Left lung (tissue), 10 donors: ENCODE measurements around the gene LPAR2. TPM values are rescaled to one million over a fixed set of nuclear protein-coding genes. Genes with fewer than 3 reads are reported as not detected.

Experiments
- ATAC-seq: fragments of 200-7000 bp; cut with Tn5 transposase; one replicate; pipeline ENCODE4 v1.9.1; 2020; ENCODE audit warnings: moderate library complexity
- DNase-seq, 4 donors: peaks; one replicate each; pipeline ENCODE4 v3.0.0-alpha.2; 2013 to 2020
- H3K27ac ChIP-seq, 2 donors: fragments of 200-600 bp; sonication (generic) in 1 of 2; one replicate each; pipeline versions ENCODE4 v1.5.0 to v1.8.0; 2020 to 2021
- H3K27me3 ChIP-seq, 2 donors: fragments of 200-600 bp; sonication (generic) in 1 of 2; one replicate each; pipeline versions ENCODE4 v1.5.0 to v1.8.0; 2020 to 2021
- H3K36me3 ChIP-seq, 2 donors: fragments of 200-600 bp; sonication (generic) in 1 of 2; one replicate each; pipeline versions ENCODE4 v1.5.0 to v1.8.0; 2020 to 2021
- H3K4me1 ChIP-seq, 2 donors: fragments of 200-600 bp; one replicate each; pipeline ENCODE4 v1.8.0; 2021
- H3K4me3 ChIP-seq, 2 donors: fragments of 200-600 bp; sonication (generic) in 1 of 2; one replicate each; pipeline versions ENCODE4 v1.5.0 to v1.8.0; 2020 to 2021; ENCODE audit warnings: mild to moderate bottlenecking in 1 of 2
- H3K9me3 ChIP-seq, 2 donors: fragments of 200-600 bp; sonication (generic) in 1 of 2; one replicate each; pipeline versions ENCODE4 v1.5.0 to v1.8.0; 2020 to 2021
- intact Hi-C, 2 donors: fragments of 100-400 bp; cut with DNase I; formaldehyde crosslinking; loops; one replicate each; pipeline versions ENCODE4 v1.11.2 to v1.14.2; 2022
- polyA plus RNA-seq, 6 donors: library from polyadenylated mRNA; unstranded; fragments of 120-200 nt; gene quantifications; one replicate each; pipeline ENCODE4 v1.2.1, GENCODE V29; 2013; ENCODE audit not compliant: insufficient read length in 6 of 6
- total RNA-seq, 2 donors: library from RNA; stranded (reverse); fragmentation: NEBNext Ultra II Directional; extraction: Animal tissue kit (Norgen Biotek cat#: 25700); gene quantifications; one replicate each; pipeline ENCODE4 v1.2.1, GENCODE V29; 2021
- TF ChIP-seq, protein P1 (sequence below), 2 donors: fragments of 200-600 bp; sonication (generic) in 1 of 2; IDR thresholded peaks; one replicate each; pipeline versions ENCODE4 v1.5.0 to v1.8.0; 2021; ENCODE audit warnings: antibody characterized with exemption in 2 of 2
- donor health status: DM: no; HTN: yes; CAD: no.
- donor health status: DM: no; HTN: no; CAD: no.

LPAR2 gene
- total and polyA plus RNA-seq, 8 donors: 16.1 to 60.8 (median 41.6) TPM

DNA sequence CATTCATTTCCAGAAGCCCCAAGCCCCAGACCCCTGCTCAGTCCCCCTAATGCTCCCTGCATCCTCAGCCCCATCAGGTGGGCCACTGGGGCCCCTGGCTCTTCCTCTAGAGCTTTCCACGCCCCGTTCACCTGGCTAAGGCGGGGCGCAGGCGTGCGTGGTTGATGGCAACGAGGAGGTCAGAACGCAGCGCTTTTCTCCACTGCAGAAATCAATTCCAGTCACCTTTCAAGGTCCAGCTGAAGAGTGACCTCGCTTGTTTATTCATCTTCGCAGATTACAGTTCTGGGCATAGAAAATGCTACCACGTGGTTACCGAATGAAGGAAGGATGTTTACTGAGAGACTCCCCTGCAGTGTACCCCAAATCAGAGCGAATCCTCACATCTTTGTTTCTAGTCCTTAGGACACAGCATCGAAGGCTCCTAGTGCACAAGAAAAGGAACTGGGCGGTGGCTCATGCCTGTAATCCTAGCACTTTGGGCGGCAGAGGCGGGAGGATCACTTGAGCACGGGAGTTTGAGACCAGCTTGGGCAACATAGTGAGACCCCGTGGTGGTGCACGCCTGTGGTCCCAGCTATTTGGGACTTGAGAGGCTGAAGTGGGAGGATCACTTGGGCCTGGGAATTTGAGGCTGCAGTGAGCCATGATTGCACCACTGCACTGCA is 8.7 kb downstream of the LPAR2 start:
- no peak overlapping the region for H3K27ac ChIP-seq
- peak; percentile 2 for ATAC-seq
- intact Hi-C loops: no loop called here
- H3K4me3 ChIP-seq: no peak overlapping the region
- no peaks in the 10 kb centered on the region for H3K9me3 ChIP-seq
- H3K27me3 ChIP-seq: peaks cover 0 to 12% of the 10 kb centered on the region in 2 donors
- H3K4me1 ChIP-seq: peaks cover 0 to 13% of the 10 kb centered on the region in 2 donors
- peak in 1 of 4 donors; percentile 73 for DNase-seq
- TF ChIP-seq, protein P1, sequence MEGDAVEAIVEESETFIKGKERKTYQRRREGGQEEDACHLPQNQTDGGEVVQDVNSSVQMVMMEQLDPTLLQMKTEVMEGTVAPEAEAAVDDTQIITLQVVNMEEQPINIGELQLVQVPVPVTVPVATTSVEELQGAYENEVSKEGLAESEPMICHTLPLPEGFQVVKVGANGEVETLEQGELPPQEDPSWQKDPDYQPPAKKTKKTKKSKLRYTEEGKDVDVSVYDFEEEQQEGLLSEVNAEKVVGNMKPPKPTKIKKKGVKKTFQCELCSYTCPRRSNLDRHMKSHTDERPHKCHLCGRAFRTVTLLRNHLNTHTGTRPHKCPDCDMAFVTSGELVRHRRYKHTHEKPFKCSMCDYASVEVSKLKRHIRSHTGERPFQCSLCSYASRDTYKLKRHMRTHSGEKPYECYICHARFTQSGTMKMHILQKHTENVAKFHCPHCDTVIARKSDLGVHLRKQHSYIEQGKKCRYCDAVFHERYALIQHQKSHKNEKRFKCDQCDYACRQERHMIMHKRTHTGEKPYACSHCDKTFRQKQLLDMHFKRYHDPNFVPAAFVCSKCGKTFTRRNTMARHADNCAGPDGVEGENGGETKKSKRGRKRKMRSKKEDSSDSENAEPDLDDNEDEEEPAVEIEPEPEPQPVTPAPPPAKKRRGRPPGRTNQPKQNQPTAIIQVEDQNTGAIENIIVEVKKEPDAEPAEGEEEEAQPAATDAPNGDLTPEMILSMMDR (IDR thresholded peaks at IDR 0.05): no peak
- H3K36me3 ChIP-seq: peaks cover 0 to 13% of the 10 kb centered on the region in 2 donors

DNA sequence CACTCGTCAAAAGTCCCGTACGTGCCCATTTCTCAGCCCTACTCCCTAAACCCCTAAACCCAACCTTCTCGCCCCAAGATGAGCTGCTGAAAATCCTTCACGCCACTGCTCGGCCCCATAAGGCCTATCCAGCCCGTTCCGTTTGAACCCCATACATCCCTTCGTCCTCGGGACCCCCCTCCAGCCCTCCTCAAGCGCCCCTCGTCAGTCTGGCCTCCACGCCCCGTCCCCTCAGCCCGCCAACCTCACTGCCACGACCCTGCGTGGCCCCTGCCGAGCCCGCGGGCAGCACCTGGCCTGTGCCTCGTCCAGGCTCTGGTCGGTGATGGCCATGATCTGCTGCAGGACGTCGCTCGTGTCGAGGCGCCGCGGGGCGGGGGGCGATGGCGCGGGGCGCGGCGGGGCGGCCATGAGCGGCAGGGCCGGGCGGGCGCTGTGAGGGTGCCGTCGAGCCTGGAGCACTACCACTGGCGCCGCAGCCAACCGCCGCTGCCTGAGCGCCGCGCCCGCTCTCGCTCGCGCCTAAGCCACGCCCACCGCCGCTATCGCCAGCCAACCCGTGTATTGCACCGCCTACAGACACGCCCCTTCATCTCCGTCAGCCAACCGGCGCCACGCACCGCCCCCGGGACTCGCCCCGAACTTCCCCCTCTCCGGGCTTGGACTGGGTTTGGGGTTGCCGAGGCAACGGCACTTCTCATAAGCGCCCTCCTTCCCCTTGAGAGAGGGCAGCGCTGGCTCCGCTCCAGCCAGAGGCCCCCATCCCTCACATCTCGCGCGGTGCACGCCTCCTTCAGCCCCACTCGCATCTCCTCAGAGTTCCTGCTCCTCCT is 9.6 kb downstream of the LPAR2 start, which contains the start of gene PBX4:
Gene PBX4 (minus strand): TSS at position 469 of the 833 bp plus-strand sequence. CDS start 58 bp downstream, at position 411.
- intact Hi-C loops: no loop called here
- peaks cover 0 to 4% of the 10 kb centered on the region in 2 donors for H3K36me3 ChIP-seq
- TF ChIP-seq, protein P1 (IDR thresholded peaks at IDR 0.05): no peak
- H3K27me3 ChIP-seq: peaks cover 0 to 12% of the 10 kb centered on the region in 2 donors
- peak; percentile 96 to 98 (median 98) for DNase-seq
- H3K4me3 ChIP-seq: peak within 1 kb of the TSS; percentile 45 to 47
- ATAC-seq: peak; percentile 100
- peak within 1 kb of the TSS in 1 of 2 donors; percentile 45 for H3K27ac ChIP-seq
- H3K9me3 ChIP-seq: no peaks in the 10 kb centered on the region
- peaks cover 0 to 13% of the 10 kb centered on the region in 2 donors for H3K4me1 ChIP-seq

GRCh38 chr19:19615086-19615485 is 12.9 kb downstream of the LPAR2 start:
- ATAC-seq (no peak), DNase-seq (peak in 1 of 4 donors; percentile 1)
- H3K4me1 ChIP-seq: peaks cover 0 to 13% of the 10 kb centered on the region in 2 donors
- peaks cover 0 to 12% of the 10 kb centered on the region in 2 donors for H3K27me3 ChIP-seq
- H3K4me3 ChIP-seq: no peak overlapping the region
- no peak overlapping the region for H3K27ac ChIP-seq
- TF ChIP-seq, protein P1 (IDR thresholded peaks at IDR 0.05): no peak
- no peaks in the 10 kb centered on the region for H3K9me3 ChIP-seq
- intact Hi-C loops: no loop called here
- no peaks in the 10 kb centered on the region for H3K36me3 ChIP-seq

DNA sequence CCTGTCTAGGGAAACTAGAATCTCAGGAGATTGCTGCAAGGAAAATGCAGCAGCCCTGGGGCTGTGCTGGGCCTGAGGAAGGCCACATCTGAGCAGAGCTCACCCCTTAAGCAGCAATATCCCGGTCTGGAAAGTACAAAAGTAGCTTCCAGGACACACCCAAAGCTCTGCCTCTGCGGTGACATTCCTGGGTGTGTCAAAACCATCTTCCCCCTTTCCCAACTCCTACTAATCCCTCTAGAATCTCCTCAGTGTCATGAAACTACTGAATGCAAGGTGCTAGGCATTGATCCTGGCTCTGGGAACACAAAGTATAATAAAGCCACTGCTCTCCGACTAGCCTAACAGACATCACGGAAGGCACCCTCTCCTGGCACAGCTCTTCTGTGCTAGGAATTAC is 14.5 kb downstream of the LPAR2 start:
- no peak overlapping the region for H3K27ac ChIP-seq
- no peak overlapping the region for H3K4me3 ChIP-seq
- no peaks in the 10 kb centered on the region for H3K36me3 ChIP-seq
- DNase-seq: peak in 1 of 4 donors; percentile 6
- H3K27me3 ChIP-seq: peaks cover 0 to 12% of the 10 kb centered on the region in 2 donors
- H3K4me1 ChIP-seq: peaks cover 0 to 6% of the 10 kb centered on the region in 2 donors
- ATAC-seq: peak; percentile 35
- no peaks in the 10 kb centered on the region for H3K9me3 ChIP-seq
- TF ChIP-seq, protein P1 (IDR thresholded peaks at IDR 0.05): no peak
- intact Hi-C loops: no loop called here
